ENCODE data around the gene HRAS.

The HRAS gene

DNA sequence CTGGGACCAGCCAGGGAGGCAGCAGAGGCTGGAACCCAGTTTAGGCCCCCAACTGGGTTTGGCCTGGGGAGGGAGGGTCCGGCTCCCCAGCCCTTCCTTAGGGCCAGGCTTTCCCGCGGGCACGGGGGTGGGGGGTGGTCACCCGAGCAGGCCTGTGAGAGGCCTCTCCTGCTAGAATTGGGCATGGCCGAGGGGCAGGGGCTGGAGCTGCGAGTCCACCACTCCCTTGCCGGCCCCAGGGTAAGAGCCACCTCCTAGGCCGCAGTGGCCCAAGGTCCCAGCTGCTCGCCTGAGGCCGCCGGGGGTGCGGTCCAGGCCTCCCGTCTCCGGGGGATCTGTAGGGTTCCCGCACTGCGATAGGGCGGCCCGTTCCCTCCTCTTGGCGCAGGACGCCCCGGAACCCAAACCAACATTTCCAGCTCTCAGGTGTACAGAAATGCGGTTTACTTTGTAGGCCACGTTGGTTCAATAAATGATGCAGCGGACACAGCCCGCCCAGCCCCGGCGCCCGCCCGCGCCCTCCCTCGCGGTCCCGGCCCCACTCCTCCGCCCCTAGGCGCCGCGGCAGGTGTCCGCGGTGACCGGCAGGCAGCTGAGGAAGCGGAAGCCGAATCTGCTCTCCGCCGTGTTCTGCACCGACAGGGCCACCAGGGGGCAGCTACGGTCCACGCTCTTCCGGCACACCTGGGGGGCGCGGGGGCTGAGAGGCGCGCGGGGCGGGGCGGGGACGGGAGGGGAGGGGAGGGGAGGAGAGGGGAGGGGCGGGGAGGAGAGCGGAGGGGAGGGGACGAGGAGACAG is 19.3 kb upstream of the HRAS start:
- peak; percentile 78 for DNase-seq (ENCODE audit: low spot score)

DNA sequence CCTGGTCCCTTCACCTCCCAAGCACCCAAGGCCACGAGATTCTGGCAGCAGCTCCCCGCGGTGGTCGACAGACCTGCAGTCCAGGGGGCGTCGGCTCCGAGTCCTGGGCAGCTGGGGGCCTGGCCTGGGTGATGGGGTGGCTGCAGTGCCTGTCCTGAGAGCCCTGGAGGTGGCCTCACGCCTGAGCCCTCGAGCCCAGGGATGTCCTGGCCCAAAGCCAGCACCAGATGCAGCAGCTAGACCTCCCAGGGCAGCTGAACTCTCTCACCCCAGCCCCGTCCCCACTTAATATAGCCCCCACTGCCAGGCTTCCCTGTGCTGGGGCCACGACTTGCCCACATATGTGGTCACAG is 18.6 kb upstream of the HRAS start:
- no peak for DNase-seq (ENCODE audit: low spot score)

- DNase-seq (ENCODE audit: low spot score) = no peak
Observed at GRCh38 chr11:553083-553987, 18.0 kb upstream of the HRAS start.

DNA sequence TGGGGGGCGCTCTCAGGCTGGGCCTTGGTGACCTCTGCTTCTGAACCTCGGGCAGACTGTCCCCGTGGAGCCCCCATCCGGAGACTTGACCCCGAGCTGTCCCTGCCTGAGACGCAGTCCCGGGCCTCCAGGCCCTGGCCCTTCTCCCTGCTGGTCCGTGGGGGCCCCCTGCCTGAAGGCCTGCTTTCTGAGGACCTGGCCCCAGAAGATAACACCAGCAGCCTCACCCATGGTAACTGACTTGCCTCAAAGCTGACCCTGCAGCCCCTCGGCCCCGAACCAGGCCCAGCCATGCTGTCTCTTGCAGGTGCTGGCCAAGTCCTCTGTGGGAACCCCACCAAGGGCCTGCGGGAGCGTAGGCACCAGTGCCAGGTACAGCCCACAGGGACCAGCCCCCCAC is 16.2 kb upstream of the HRAS start:
- no peak for DNase-seq (ENCODE audit: low spot score)

DNA sequence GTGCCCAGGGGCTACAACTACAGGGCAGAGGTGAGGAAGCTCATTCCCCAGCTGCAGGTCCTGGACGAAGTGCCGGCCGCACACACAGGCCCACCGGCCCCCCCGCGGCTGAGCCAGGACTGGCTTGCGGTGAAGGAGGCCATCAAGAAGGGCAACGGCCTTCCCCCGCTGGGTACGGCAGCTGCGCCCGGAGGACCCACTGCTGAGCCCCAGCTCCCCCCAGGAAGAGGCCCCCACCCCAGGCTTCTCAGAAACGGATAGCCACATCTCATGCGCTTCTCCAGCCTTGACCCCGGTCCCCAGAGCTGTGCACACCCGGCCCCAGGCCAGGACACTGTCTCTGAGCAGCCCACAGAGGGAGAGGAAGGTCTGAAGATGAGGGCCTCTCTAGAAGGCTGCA is 15.8 kb upstream of the HRAS start:
- no peak for DNase-seq (ENCODE audit: low spot score)

DNA sequence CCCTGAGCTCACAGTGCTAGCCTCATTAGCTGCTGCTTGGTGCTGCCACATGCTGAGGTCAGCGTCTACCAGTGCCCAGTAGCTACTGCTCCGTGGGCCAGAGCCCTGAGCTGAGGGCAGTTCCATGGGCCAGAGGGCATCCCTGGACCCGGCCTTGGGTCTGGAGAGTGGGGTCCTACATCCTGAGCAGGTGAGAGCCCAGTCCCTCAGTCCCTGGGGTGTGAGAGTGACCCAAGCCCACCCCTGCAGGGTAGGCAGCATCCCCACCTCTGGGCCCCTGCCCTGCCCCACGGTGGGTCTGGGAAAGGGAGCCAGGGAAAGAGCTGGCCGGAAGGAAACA is 15.3 kb upstream of the HRAS start:
- no peak for DNase-seq (ENCODE audit: low spot score)

- DNase-seq (ENCODE audit: low spot score) = no peak
Observed at GRCh38 chr11:550021-550745, 14.8 kb upstream of the HRAS start.

- no peak for DNase-seq (ENCODE audit: low spot score)
Observed at GRCh38 chr11:548700-549603, 13.6 kb upstream of the HRAS start.

GRCh38 chr11:545171-545570 is 9.8 kb upstream of the HRAS start:
- DNase-seq (ENCODE audit: low spot score) = no peak

- DNase-seq (ENCODE audit: low spot score) = no peak
Observed at GRCh38 chr11:544817-545166, 9.4 kb upstream of the HRAS start.

GRCh38 chr11:541433-541885 is 6.1 kb upstream of the HRAS start:
- DNase-seq (ENCODE audit: low spot score) = no peak

DNA sequence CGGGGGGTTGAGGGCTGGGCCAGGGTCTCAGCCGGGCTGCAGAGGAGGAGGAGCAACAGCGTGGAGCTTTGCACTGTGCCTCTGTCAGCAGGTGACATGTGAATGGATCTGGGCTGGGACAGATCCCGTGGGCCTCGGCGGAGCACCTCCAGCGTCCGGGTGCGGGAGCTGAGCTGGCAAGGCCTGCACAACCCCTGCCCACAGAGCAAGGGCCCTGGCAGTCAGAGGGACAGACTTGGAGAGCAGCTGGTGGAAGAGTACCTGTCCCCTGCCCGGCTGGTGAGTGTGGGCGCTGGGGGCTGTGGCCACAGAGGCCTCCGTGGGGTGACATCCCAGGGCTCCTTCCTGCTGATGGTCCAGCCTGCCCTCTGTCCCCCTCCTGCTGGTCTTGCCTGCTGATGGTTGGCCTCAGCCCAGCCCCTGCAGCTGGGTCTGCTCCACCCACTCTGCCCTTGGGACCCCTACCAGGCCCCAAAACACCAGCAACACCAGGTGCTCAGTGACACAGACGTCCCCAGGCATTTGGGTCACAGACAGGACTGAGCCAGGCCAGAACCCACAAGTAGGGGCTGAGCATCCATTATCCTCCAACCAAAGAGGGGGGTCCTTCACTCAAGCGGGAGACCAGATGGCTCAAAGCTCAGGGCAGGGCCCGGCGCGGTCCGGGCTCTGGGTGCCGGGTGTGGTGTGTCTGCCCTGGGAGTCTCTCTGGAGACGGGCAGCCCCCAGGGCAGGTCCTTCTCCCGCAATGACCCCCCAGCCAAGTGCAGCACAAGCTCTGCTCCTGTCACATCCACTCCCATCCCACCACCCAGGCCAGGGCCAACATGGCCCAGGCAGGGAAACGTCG is 5.4 kb upstream of the HRAS start:
- no peak for DNase-seq (ENCODE audit: low spot score)

DNA sequence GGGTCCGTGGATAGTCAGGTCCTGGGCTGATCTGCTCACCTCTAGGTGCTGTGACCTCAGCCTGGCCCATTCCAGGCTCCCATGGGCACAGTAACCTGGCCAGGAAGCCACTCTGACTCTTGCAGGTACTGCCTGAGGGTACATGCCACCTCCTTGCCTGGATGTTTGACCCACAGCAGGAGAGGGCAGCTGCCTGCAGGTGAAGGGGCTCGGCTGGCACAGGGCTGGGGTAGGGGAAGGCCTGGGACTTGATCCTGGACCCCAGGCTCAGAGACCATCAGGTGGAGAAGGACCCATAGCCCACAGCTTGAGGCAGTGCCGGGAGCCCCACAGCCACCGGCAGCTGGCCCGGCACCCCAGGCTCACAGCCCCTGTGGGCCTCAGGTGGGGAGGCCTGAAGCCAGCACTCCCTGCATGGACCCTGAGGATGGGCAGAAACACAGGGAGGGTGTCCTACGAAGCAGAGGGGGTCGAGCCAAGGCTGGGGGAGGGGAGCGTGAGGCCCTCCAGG is 4.7 kb upstream of the HRAS start:
- no peak for DNase-seq (ENCODE audit: low spot score)

GRCh38 chr11:538431-539051 is 3.2 kb upstream of the HRAS start:
- no peak for DNase-seq (ENCODE audit: low spot score)

DNA sequence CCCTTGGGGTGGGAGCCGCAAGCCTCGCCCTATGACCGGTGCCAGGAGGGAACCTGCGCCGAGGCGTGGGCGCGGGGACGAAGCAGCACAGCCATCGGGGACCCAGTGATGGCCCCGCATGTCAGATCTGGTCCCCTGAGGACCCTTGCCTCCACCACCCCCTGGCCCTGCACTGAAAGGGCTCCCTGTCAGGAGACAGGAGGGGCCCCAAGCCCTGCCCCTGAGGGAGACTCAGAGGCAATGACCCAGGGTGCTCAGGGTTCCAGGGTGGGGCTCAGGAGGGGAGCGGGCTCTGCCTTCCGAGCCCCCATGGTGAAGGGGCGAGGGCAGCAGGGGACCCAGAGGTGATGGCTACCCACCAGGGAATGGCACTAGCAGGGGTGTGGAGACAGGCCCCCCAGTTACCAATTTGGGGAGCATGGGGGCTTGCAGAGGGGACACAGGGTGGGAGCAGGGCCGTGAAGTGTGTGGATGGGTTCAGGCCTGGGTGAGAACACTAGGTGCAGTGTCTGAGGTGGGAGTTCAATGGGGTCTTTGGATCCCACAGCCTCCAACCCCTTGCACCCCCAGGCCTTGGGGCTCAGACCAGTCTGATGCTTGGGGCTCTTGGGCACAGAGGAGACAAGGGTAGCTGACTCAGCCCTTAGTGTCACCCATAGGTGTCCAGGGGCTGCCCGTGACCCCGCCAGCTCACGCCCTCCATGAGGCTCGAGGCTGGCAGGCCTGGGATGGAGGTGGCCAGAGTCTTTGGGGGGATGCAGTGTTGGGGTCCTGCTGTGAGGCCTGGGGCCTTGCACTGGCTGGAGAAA is 2.5 kb upstream of the HRAS start:
- DNase-seq (ENCODE audit: low spot score) = no peak

GRCh38 chr11:536841-537621 is 1.7 kb upstream of the HRAS start, which contains the start of gene LRRC56:
TSS of gene LRRC56 (plus strand) at chr11:537527. CDS start at chr11:540685, 3,158 bp downstream.
- no peak for DNase-seq (ENCODE audit: low spot score)

GRCh38 chr11:535210-535518 is 212 bp downstream of the HRAS start:
- no peak for DNase-seq (ENCODE audit: low spot score)

Data from SK-N-DZ (cell line).